H9 (cell line): ENCODE data around the gene TTC28. TPM values are rescaled to one million over a fixed set of nuclear protein-coding genes. Genes with fewer than 3 reads are reported as not detected.

ENCODE experiments used
- DNase-seq: peaks from one replicate; pipeline ENCODE4 v3.0.0-alpha.2; 2017
- H2AFZ ChIP-seq: one replicate; pipeline ENCODE4 v1.6.1; 2013; ENCODE audit warnings: mild to moderate bottlenecking, low read length, control low read depth, moderate library complexity
- H2AK5ac ChIP-seq: 2 replicates; pipeline ENCODE4 v1.6.1; 2013; ENCODE audit warnings: low read length, control low read depth, mixed read lengths; ENCODE audit not compliant: insufficient read length
- H2BK120ac ChIP-seq: one replicate; pipeline ENCODE4 v1.6.1; 2013; ENCODE audit warnings: low read depth, mild to moderate bottlenecking, low read length, control low read depth, inconsistent platforms; ENCODE audit not compliant: poor library complexity, severe bottlenecking
- H2BK12ac ChIP-seq: 2 replicates; pipeline ENCODE4 v1.6.1; 2013; ENCODE audit warnings: low read length, control low read depth, mixed read lengths, low read depth; ENCODE audit not compliant: insufficient read length
- H2BK15ac ChIP-seq: 2 replicates; pipeline ENCODE4 v1.6.1; 2013; ENCODE audit warnings: low read depth, low read length, control low read depth
- H2BK20ac ChIP-seq: one replicate; pipeline ENCODE4 v1.6.1; 2013; ENCODE audit warnings: low read depth, mild to moderate bottlenecking, low read length, control low read depth, inconsistent platforms; ENCODE audit not compliant: poor library complexity, severe bottlenecking
- H2BK5ac ChIP-seq: 2 replicates; pipeline ENCODE4 v1.6.1; 2013; ENCODE audit warnings: low read length, control low read depth, mixed read lengths; ENCODE audit not compliant: insufficient read length
- H3K14ac ChIP-seq: 2 replicates; pipeline ENCODE4 v1.6.1; 2013; ENCODE audit warnings: low read length, control low read depth; ENCODE audit not compliant: insufficient read depth
- H3K18ac ChIP-seq: 2 replicates; pipeline ENCODE4 v1.6.1; 2013; ENCODE audit warnings: low read depth, mild to moderate bottlenecking, mixed read lengths, low read length, control low read depth; ENCODE audit not compliant: insufficient read length
- H3K23ac ChIP-seq: 2 replicates; pipeline ENCODE4 v1.6.1; 2013; ENCODE audit warnings: low read length, control low read depth, mixed read lengths, low read depth; ENCODE audit not compliant: insufficient read length
- H3K23me2 ChIP-seq: 2 replicates; pipeline ENCODE4 v1.6.1; 2013; ENCODE audit warnings: low read depth, mild to moderate bottlenecking, mixed read lengths, low read length, control low read depth; ENCODE audit not compliant: insufficient read length, poor library complexity, severe bottlenecking
- H3K27ac ChIP-seq: 2 replicates; pipeline ENCODE4 v1.5.1; 2013; ENCODE audit warnings: low read length, control low read depth, mixed read lengths, low read depth; ENCODE audit not compliant: insufficient read length
- H3K27me3 ChIP-seq: 2 replicates; pipeline ENCODE4 v1.6.1; 2013; ENCODE audit warnings: low read length, control low read depth, inconsistent platforms; ENCODE audit not compliant: insufficient read depth
- H3K4ac ChIP-seq: 2 replicates; pipeline ENCODE4 v1.6.1; 2013; ENCODE audit warnings: low read depth, mild to moderate bottlenecking, control low read depth, inconsistent platforms, low read length, moderate library complexity
- H3K4me1 ChIP-seq: 2 replicates; pipeline ENCODE4 v1.6.1; 2013; ENCODE audit warnings: low read length, control low read depth, inconsistent platforms; ENCODE audit not compliant: insufficient read depth
- H3K4me2 ChIP-seq: 2 replicates; pipeline ENCODE4 v1.6.1; 2013; ENCODE audit warnings: low read length, control low read depth, mixed read lengths; ENCODE audit not compliant: insufficient read length, insufficient read depth
- H3K56ac ChIP-seq: 2 replicates; pipeline ENCODE4 v1.6.1; 2013; ENCODE audit warnings: low read depth, mild to moderate bottlenecking, mixed read lengths, low read length, control low read depth; ENCODE audit not compliant: insufficient read length
- H3K79me1 ChIP-seq: 2 replicates; pipeline ENCODE4 v1.6.1; 2013; ENCODE audit warnings: low read depth, mild to moderate bottlenecking, moderate library complexity, low read length, control low read depth, inconsistent platforms; ENCODE audit not compliant: insufficient read depth, poor library complexity, severe bottlenecking
- H3K79me2 ChIP-seq: 2 replicates; pipeline ENCODE4 v1.6.1; 2013; ENCODE audit warnings: low read length, control low read depth, inconsistent platforms; ENCODE audit not compliant: insufficient read depth
- H3K9ac ChIP-seq: 2 replicates; pipeline ENCODE4 v1.6.1; 2013; ENCODE audit warnings: low read length, control low read depth, mixed read lengths; ENCODE audit not compliant: insufficient read length; ENCODE audit errors: extremely low read depth
- H3K9me3 ChIP-seq: one replicate; pipeline ENCODE4 v1.6.1; 2013; ENCODE audit warnings: low read depth, low read length, inconsistent platforms; ENCODE audit not compliant: control insufficient read depth
- H3T11ph ChIP-seq: one replicate; pipeline ENCODE4 v1.6.1; 2013; ENCODE audit warnings: mild to moderate bottlenecking, low read length, control low read depth, inconsistent platforms
- H4K20me1 ChIP-seq: one replicate; pipeline ENCODE4 v1.6.1; 2013; ENCODE audit not compliant: control insufficient read depth, insufficient read length, insufficient read depth
- H4K5ac ChIP-seq: 2 replicates; pipeline ENCODE4 v1.6.1; 2013; ENCODE audit warnings: low read depth, mild to moderate bottlenecking, mixed read lengths, low read length, control low read depth; ENCODE audit not compliant: insufficient read length
- H4K8ac ChIP-seq: replicated peaks from 2 replicates; pipeline ENCODE4 v1.6.1; 2013; ENCODE audit warnings: low read length, control low read depth, mixed read lengths, low read depth; ENCODE audit not compliant: insufficient read length
- H4K91ac ChIP-seq: 2 replicates; pipeline ENCODE4 v1.6.1; 2013; ENCODE audit warnings: low read depth, mild to moderate bottlenecking, moderate library complexity, mixed read lengths, low read length, control low read depth; ENCODE audit not compliant: insufficient read length
- H3K27ac Mint-ChIP-seq, 3 experiments: 2 replicates in 2 of 3; 3 replicates in 1 of 3; pipeline ENCODE4 v1.8.0; 2020 to 2021; ENCODE audit warnings: mixed read lengths in 3 of 3, mild to moderate bottlenecking in 1 of 3, moderate library complexity in 1 of 3
- H3K27me3 Mint-ChIP-seq: 2 replicates; pipeline ENCODE4 v1.8.0; 2021; ENCODE audit warnings: low read depth, mild to moderate bottlenecking, moderate library complexity, mixed read lengths
- H3K36me3 Mint-ChIP-seq, 3 experiments: 2 replicates in 2 of 3; 3 replicates in 1 of 3; pipeline ENCODE4 v1.8.0; 2020 to 2021; ENCODE audit warnings: low read depth in 3 of 3, mixed read lengths in 3 of 3; ENCODE audit not compliant: insufficient read depth in 1 of 3
- H3K4me1 Mint-ChIP-seq, 2 experiments: 2 replicates each; pipeline ENCODE4 v1.8.0; 2020; ENCODE audit warnings: mixed read lengths in 2 of 2
- H3K4me3 Mint-ChIP-seq, 2 experiments: 2 replicates in 1 of 2; 3 replicates in 1 of 2; pipeline ENCODE4 v1.8.0; 2020 to 2021; ENCODE audit warnings: mild to moderate bottlenecking in 2 of 2, mixed read lengths in 2 of 2, moderate library complexity in 1 of 2
- H3K9me3 Mint-ChIP-seq, 2 experiments: 2 replicates in 1 of 2; 3 replicates in 1 of 2; pipeline ENCODE4 v1.8.0; 2020; ENCODE audit warnings: mild to moderate bottlenecking in 2 of 2, mixed read lengths in 2 of 2, moderate library complexity in 1 of 2
- WGBS: extraction: QIAGEN DNeasy Blood & Tissue Kit; methylation state at CpG from one replicate; pipeline ENCODE4 v1.1.7; 2013; ENCODE audit warnings: missing lambda C conversion rate, low lambda C conversion rate, mixed read lengths; ENCODE audit not compliant: insufficient read length; ENCODE audit errors: extremely low coverage; 5-methylcytosine and 5-hydroxymethylcytosine counted together
- total RNA-seq: library from RNA; stranded (reverse); gene quantifications from 2 replicates; pipeline ENCODE4 v1.2.1, GENCODE V29; 2021
- TF ChIP-seq, protein P1 (sequence below): fragments of 200-600 bp; sonication (generic); conservative IDR thresholded peaks from 3 replicates; pipeline ENCODE4 v1.8.0; 2021; ENCODE audit warnings: antibody characterized with exemption, mild to moderate bottlenecking

TTC28 gene
- total RNA-seq, 1 experiment from 2014 or later: 13.6 TPM

DNA sequence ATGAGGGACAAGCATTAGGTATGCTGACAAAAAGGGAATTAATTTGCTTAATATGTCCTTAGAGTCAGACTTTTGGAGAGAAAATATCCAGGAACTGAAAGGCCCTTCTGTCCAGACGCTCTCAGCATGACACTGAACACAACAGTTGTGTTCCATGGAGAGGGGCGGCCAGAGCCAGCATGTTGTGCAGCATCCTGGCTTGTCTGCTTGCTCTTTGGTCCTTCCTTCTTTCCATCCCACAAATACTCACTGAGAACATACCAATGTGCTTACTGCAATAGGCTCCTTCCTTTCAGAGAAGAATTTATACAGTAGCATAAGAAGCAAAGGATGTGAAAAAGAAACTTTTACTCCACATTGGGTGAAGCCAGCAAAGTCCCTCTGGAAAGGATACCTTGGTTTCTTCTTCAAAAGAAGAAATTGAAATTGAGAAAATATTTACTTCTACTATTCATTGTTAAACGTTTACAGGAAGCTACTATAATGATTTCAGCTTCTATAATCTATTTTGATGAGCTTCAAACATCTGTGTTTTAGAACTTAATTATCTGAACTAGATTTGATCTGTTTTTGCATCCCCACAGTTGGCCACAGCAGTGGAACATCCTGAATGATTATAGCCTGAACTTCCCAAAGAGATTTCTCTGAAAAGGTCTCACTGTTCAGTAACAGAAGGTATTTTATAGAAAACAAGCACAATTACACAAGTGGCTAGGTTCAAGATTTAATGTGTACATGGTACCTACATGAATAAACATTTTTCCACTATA is 456.5 kb downstream of the TTC28 start:
- Histone ChIP-seq H3K79me1 (no peaks in the 10 kb centered on the region), H3K23me2 (no peaks in the 10 kb centered on the region), H2BK5ac (no peak overlapping the region), H3K27ac (no peak overlapping the region), H3K56ac (no peak overlapping the region), H3K9me3 (no peaks in the 10 kb centered on the region), H4K20me1 (no peaks in the 10 kb centered on the region), H3K4ac (no peak overlapping the region), H2BK20ac (no peak overlapping the region), H3K79me2 (no peaks in the 10 kb centered on the region), H4K5ac (no peak overlapping the region), H2AK5ac (no peak overlapping the region), H2BK120ac (no peak overlapping the region), H3K4me1 (no peaks in the 10 kb centered on the region), H3T11ph (no peak overlapping the region), H2BK12ac (no peak overlapping the region), H3K23ac (no peak overlapping the region), H2AFZ (no peak overlapping the region), H2BK15ac (no peak overlapping the region), H3K14ac (no peak overlapping the region), H4K8ac (no peak overlapping the region), H3K27me3 (no peaks in the 10 kb centered on the region), H4K91ac (no peak overlapping the region), H3K4me2 (no peak overlapping the region), H3K18ac (no peak overlapping the region), H3K9ac (no peak overlapping the region)
- no peak for DNase-seq
- no peaks in the 10 kb centered on the region for H3K36me3 Mint-ChIP-seq
- H3K9me3 Mint-ChIP-seq: no peaks in the 10 kb centered on the region
- no peak overlapping the region for H3K4me3 Mint-ChIP-seq
- TF ChIP-seq, protein P1, sequence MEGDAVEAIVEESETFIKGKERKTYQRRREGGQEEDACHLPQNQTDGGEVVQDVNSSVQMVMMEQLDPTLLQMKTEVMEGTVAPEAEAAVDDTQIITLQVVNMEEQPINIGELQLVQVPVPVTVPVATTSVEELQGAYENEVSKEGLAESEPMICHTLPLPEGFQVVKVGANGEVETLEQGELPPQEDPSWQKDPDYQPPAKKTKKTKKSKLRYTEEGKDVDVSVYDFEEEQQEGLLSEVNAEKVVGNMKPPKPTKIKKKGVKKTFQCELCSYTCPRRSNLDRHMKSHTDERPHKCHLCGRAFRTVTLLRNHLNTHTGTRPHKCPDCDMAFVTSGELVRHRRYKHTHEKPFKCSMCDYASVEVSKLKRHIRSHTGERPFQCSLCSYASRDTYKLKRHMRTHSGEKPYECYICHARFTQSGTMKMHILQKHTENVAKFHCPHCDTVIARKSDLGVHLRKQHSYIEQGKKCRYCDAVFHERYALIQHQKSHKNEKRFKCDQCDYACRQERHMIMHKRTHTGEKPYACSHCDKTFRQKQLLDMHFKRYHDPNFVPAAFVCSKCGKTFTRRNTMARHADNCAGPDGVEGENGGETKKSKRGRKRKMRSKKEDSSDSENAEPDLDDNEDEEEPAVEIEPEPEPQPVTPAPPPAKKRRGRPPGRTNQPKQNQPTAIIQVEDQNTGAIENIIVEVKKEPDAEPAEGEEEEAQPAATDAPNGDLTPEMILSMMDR: no peak
- WGBS: no CpG with 5 or more reads among the region's 3 CpGs
- peaks cover 3 to 7% of the 10 kb centered on the region in 2 experiments; a peak in 3 of 4 replicates for H3K4me1 Mint-ChIP-seq
- no peak overlapping the region for H3K27ac Mint-ChIP-seq
- H3K27me3 Mint-ChIP-seq: peaks cover 3% of the 10 kb centered on the region
